Stimulated activated CD4-positive, alpha-beta T cell treated with anti-CD3 and anti-CD28 coated beads, Interleukin-15, amount 100 ng/mL, for 48 hours (primary cell): ENCODE results near the gene PTPRK.

Experiments used
- DNase-seq, 2 donors: peaks; one replicate each; pipeline ENCODE4 v3.0.0-alpha.2; 2020; ENCODE audit warnings: low read depth in 2 of 2

PTPRK gene

GRCh38 chr6:128073389-128073788 lies 447.0 kb downstream of the PTPRK start:
- DNase-seq, result no peak

- no peak for DNase-seq
Measured at GRCh38 chr6:128071212-128071611, 449.2 kb downstream of the PTPRK start.

DNA sequence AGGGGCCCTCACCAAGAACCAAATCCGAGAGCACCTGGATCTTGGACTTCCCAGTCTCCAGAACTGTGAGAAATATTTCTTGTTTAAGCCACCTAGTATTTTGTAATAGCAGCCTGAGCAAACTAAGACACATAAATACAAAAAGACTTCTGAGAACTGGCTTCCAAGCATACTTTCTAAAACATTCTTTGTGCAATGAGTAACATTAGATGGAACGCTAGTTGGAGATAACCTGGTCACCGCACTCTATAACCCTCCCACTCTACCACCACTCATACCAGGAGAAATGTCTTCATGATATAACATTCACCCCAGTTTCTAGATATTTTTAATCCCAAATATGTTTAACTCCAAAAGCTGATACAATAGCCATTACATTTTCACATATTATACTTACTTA lies 450.0 kb downstream of the PTPRK start:
- DNase-seq, result no peak

GRCh38 chr6:128069188-128069587 lies 451.2 kb downstream of the PTPRK start:
- no peak for DNase-seq

GRCh38 chr6:128068119-128068479 lies 452.3 kb downstream of the PTPRK start:
- no peak for DNase-seq

GRCh38 chr6:128067446-128068118 lies 452.8 kb downstream of the PTPRK start:
- DNase-seq, result no peak

DNA sequence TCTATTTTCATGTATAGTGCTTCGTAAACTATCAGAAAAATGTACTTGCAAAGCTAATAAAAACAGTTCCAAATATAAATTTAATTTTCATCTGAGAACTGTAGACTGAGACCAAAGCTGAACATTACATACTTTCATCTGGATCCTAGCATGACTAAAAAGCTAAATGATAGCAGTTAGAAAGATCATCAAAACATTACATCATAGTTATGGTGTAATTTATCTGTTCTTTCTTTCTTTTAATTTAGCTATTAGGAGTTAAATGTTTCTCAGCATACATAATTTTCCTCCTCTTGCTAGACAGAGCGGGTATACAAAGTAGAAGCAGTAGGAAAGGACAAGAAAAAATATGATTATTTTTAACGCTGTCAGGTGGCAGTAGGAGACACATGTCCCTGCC lies 455.3 kb downstream of the PTPRK start:
- DNase-seq, result no peak

DNA sequence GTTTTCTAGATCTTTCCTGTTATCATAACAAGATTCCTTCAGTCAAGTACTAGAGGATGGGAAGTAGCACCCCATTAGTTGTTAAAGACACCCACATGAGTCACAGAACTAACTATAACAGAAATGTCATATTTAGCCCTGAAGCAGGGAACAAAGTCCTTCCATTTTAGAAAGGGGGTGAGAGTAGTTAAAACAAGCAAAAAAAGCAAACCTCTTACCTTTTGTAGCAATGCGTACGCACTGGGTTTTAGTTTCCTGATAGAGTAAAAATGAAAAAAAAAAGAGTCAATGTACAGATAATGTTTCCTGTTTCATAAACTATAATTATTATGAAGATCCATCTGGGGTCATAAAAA lies 455.9 kb downstream of the PTPRK start:
- DNase-seq, result no peak

- no peak for DNase-seq
Measured at GRCh38 chr6:128063850-128064539, 456.4 kb downstream of the PTPRK start.

- DNase-seq, result no peak
Measured at GRCh38 chr6:128062882-128063603, 457.4 kb downstream of the PTPRK start.

DNA sequence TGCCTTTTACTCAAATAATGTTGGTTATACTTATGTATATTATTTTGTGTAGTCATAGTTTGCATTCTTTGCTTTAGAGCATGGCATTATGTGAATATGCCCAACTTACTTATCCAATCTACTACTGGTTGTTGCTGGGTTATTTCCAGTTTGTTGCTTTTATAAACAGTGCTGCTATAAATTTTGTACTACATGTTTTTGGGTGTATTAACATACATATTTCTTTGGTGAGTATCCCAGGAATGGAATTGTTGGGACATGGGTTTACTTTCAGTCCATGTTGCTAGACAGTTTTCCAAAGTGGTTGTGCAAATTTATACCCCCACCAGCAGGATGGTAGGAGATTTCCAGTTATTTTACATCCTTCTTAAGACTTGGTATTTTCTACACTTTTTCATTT lies 462.5 kb downstream of the PTPRK start:
- no peak for DNase-seq

- DNase-seq, result no peak
Measured at GRCh38 chr6:128057541-128057940, 462.9 kb downstream of the PTPRK start.

- no peak for DNase-seq
Measured at GRCh38 chr6:128053109-128053508, 467.3 kb downstream of the PTPRK start.

GRCh38 chr6:128047989-128048388 lies 472.4 kb downstream of the PTPRK start:
- DNase-seq, result no peak

DNA sequence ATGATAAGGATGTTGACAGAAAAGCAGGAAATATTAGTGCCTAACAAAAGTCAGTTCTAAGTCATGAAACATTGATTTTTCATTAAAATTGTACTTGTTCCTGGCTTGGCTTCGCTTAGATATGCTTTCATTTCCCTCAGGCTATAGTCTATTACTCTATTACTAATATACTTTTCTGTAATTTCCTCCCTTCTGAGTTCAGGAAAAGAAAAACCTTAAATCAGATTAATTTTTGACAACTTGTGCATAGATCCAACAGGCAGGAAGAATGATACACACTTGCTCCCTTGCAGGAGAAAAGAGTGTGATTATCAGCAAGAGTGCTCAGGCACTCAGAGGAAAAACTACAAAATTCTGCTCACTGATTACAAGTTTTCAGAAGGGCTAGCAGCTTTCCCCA lies 474.4 kb downstream of the PTPRK start:
- DNase-seq, result no peak

DNA sequence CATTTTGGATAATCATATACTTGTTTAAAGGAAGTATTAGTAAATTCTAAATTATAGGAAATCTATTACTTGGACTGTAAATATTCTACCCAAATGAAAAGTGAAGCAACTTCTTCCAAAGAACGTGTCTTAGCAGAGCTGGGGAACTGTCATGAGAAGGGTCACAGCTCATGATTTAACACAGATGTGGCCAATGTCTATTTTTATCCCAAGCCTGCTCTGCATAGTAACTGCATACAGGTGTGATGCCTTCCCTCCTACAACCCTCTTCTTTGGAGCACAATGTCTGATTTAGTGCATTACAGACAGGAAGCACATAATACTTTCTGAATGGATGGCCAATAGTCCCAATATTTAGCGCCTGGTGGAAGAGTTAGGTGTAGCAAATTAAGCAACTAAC lies 480.9 kb downstream of the PTPRK start:
- DNase-seq, result no peak

DNA sequence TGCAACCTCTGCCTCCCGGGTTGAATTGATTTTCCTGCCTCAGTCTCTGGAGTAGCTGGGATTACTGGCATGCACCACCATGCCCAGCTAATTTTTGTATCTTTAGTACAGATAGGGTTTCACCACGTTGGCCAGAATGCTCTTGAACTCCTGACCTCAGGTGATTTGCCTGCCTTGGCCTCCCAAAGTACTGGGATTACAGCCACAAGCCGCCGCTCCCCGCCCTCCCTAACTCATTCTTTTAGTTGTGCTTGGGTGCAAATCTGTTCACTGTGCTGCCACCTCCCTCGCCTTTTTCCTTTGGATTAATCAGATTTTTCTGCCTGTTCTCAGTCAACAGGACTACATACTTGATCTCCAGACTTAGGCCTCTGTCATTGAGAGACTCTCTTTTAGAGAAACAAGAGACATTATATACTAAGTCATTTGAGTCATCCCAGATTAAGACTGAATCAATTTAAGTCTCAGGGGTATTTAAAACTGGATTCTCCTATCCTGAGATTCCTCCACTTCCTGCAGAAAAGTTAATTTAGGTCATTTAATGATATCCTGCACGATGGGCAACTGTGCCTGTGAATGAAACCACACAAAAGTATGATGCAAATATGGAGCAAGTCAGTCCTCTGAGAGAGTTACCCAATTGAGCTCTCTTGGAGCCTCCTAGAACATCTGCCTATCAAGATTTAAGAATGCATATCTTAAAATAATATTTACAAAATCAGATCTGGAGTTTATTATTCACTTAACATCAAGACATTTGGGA lies 483.4 kb downstream of the PTPRK start:
- DNase-seq, result no peak

GRCh38 chr6:128033156-128033555 lies 487.2 kb downstream of the PTPRK start:
- DNase-seq, result no peak

DNA sequence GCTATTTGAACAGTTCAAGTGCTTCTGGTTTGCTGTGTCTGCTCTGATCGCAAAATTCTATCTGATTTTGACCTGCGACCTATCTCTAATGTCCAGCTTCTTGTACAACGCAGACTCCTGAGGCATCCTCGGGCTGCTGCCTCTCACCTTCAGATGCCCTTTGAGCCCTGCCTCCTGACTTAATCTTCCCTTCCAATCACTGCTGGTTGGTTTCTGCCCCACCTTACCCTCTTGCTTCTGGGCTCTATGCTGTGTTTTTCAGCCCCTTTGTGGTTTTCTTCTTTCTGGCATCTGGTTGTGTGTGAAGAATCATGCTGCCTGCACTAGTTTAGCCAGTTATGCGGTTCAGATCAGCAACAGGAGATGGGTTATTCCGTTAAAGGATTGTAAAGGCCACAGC lies 488.4 kb downstream of the PTPRK start:
- DNase-seq, result no peak

GRCh38 chr6:128029826-128030225 lies 490.6 kb downstream of the PTPRK start:
- no peak for DNase-seq

DNA sequence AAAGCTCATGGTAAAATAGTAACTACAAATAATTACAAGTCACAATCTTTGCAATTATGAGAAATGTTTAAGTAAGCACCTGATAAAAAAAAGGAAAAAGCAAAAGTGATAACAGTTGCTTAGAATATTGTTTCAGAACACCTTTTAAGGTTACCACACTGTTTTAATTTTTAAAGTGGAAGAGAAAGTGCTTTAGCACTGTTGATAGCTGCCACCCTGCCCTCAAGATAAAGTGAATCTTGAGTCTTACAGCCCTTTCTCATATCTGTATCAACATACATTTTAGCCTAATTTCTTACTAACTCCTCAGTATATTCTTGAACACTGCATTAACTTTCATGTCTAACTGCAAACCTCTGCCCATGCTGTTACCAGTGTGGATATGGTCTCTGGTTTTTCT lies 492.2 kb downstream of the PTPRK start:
- DNase-seq, result no peak

DNA sequence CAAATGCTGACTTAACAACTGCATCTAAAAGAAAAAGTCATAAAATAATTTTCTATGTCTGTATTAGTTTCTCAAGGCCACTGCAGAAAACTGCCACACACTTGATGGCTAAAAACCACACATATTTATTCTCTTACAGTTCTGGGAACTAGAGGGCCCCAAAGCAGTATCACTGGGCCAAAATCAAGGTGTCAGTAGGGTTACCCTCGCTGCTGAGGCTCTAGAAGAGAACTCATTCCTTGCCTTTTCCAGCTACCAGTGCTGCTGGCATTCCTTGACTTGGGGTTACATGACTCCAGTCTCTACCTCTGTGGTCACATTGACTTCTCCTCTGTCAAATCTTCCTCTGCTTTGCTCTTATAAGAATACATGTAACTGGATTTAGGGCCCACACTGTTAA lies 494.9 kb downstream of the PTPRK start:
- DNase-seq, result no peak
